Left hindlimb (tissue), 1 donor: ENCODE results near the gene DNTTIP2.
"Not testable (repeated sequence)": the region's sequence is repeated elsewhere in the genome, so short reads cannot be mapped to it uniquely, and the experiment has no call there.

Experiments used
- DNase-seq: peaks from one replicate; pipeline ENCODE4 v3.0.0-alpha.2; 2018

The DNTTIP2 gene

GRCh38 chr1:93841771-93842170 lies 37.2 kb downstream of the DNTTIP2 start:
- DNase-seq = no peak

GRCh38 chr1:93840956-93841482 lies 38.0 kb downstream of the DNTTIP2 start:
- no peak for DNase-seq

DNA sequence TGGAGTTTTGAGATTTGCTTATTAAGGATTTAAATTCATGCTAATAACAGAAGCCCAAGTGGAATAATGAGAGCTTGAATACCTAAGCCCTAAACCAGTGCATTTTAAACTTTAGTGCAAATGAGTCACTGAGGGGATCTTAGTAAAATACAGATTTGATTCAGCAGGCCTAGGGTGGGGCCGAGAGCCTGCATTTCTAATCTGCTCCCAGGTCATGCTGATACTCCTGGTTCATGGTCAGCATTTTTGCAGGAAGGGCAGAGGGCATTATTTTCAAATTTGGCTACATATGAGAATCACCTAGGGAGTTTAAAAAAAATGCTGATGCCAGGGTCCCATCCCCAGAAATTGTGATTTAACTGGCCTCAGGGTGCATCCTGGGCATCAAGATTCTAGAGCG lies 39.3 kb downstream of the DNTTIP2 start:
- no peak for DNase-seq

GRCh38 chr1:93839307-93839706 lies 39.7 kb downstream of the DNTTIP2 start:
- DNase-seq = no peak

GRCh38 chr1:93837961-93838360 lies 41.0 kb downstream of the DNTTIP2 start:
- no peak for DNase-seq

DNA sequence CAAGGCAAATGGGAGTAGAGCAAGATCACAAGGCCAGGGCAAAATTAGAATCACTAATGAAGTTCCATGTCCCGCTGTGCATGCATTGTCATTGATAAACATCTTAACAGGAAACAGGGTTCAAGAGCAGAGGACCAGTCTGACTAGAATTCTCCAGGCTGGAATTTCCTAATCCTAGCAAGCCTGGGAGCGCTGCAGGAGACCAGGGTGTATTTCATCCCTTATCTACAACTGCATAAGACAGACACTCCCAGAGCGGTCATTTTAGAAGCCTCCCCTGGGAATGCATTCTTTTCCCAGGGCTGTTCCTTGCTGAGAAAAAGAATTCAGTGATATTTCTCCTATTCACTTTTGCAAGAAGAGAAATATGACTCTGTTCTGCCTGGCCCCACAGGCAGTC lies 45.7 kb downstream of the DNTTIP2 start:
- DNase-seq = not testable (repeated sequence)

DNA sequence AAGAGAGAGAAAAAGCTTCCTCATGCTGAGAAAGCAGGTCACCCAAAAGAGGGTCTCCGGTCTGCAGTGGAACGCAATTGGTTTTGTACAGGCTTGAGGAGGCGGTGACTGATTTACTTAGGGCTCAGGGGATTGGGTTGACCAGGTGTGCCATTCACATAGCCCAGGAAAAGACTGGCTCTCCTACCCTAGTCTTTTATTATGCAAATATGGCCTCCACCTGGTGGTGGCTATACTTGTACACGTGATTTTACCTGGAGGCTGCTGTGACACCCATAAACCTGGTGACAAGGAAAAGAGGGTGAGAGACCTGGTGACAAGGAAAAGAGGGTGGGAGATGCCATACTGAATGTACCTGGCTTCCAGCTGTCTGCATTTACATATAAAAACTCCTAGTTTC lies 49.9 kb downstream of the DNTTIP2 start:
- no peak for DNase-seq

- no peak for DNase-seq
Measured at GRCh38 chr1:93828367-93828755, 50.6 kb downstream of the DNTTIP2 start.

DNA sequence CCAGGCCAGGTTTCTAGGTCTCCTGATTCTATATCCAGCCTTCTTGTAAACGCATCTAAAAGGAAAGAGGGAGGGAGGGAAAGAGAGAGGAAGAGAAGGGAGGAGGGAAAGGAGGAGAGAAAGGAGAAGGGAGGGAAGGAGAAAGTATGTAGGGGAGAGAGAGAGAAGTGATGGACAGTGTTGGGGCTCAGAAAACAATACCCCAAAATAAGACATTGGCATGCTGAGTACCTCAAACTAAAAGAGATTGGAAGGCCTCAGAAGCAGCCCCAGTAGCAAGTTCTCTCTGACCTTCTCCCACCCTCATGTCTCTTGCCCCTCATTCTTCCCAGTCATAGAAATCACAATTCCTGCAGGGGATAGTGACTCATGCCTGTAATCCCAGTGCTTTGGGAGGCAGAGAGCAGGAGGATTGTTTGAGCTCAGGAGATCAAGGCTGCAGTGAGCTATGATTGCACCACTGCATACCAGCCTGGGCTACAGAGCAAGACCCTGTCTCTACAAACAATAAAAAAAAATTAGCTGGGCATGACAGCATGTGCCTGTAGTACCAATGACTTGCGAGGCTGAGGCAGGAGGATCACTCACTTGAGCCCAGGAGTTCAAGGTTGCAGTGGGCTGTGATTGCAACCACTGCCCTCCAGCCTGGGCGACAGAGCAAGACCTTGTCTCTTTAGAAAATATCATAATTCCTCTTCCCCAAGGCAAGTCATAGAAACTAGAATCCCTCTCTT lies 51.2 kb downstream of the DNTTIP2 start:
- no peak for DNase-seq

- DNase-seq = no peak
Measured at GRCh38 chr1:93827128-93827527, 51.9 kb downstream of the DNTTIP2 start.

DNA sequence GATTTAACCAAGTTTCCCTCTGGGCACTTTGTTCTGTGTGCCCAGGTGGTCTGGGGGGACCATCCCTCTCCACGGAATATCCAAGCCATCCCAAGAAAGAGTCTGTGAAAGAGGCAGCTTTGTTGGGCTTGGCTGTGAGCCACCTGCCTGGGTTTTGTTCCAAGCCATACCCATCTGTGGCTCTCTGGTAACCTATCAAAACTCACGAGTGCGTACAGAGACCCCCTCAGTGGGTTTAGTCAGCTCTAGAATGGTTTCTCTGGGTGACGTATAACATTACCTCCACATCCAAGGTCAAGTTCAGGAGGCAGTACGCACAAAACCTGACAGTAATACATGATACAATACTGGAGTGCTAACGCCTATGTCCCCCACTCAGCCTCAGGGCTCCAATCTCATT lies 54.2 kb downstream of the DNTTIP2 start:
- no peak for DNase-seq

DNA sequence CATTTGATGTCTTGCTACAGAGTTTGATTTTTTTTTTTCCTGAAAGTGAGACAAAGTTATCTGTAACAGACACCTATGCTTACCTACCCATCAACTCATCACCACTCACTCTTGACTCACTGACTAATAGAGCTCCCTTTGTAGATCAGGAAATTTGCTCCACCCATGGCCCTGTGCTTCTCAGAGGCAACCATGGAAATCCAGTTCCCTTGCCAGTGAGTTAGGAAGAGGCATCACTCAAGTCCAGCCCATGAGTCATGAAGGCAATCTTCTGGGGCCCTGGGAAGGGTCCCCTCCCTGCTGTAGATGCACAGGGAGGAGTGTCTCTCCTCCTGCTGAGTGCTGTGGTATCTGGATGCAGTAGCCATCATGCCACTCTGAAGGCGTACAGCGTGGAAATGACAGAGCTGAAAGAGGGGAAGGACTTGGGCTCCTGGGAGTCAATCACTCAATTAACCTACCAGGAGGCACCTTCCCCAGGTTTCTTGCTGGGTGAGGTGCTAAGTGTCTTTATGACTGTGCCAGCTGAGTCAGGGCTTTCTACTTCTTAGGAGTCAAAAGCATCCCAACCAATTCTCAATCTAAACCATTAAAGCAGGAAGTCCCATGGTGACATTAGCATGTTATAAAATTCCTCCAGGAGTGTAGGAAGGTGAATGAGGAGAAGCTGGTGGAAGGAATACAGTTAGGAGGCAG lies 56.1 kb downstream of the DNTTIP2 start:
- no peak for DNase-seq

DNA sequence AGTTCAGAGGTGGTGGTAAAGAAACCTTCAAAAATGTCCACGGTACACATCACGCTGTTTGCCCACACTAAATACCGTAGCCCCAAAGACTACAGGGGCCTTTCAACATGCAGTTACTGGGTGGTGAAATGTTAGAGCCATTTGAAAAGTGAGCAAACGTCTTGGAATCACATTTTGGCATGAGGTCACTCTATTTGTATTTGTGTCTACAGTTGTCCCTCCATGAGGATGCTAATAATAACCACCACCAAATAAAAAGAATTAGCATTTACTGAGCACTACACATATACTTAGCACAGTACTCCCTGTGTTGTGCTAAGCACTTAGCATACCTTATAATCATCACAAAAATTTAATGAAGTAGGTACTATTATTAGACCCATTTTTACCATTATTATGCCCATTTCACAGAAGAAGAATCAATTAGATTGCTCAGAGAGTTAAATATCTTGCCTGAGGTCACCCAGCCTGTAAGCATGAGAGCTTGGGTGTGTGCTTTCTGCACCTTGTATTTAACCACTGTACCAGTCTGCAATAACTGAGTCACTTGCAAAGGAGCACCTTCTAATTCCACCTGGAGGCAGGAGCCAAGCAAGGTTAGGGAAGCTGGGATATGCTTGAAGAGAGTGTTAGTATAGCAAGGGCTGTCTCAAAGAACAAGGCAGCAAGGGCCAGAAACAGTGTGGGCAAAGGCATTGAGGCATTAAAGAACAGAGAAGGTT lies 57.4 kb downstream of the DNTTIP2 start:
- no peak for DNase-seq

DNA sequence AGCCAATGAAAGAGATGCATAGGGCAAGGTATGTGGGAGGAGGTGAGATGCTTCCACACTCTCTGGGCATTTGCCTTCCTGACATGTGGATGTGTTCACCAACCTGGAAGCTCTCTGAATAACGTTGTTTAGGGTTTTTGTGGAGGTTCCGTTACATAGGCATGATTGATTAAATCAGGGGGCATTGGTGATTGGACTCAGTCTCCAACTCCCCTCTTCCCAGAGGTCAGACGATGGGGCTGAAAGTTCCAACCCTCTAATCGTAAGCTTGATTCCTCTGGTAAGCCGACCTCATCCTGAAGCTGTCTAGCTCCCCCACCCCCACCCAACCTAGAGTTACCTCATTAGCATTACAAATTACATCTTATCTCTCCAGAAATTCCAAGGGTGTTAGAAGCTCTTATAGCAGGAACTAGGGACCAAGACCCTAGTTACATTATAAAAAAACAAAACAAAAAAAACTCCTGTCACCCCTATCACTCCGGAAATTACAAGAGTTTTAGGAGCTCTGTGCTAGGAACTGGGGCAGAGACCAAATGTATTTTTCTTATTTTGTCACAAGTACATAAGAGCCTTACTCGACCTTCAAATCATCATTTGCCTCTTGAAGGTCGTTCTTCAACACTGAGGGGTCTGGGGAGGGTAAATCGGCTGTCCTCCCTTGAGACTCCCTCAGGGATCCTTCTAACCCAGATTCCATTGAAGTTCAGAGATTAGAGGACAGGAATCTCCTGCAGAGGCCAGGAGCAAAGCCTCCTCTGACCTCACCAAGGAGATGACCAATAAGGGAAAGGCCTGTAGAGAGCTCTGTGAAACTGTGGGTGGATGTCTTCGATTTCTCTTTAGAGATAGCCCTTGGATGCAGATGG lies 58.2 kb downstream of the DNTTIP2 start:
- no peak for DNase-seq

DNA sequence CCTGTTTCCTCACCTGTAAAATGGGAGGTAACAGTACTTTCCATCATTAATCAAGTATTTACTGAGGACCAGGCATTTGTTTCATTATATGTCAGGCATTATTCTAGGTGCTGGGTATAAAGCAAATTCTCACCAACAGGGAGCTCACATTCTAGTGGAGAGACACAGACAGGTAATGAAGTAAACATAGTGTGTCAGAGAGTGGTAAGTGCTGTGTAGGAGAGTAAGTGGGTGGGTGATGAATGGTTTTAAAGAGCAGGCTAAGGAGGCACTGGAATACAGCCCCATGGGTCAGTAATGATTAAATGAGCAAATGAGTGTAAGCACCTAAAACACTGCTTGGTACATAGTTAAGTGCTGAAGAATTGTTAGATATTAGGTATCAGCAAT lies 60.4 kb downstream of the DNTTIP2 start:
- no peak for DNase-seq

GRCh38 chr1:93817819-93818569 lies 61.0 kb downstream of the DNTTIP2 start:
- no peak for DNase-seq

GRCh38 chr1:93816970-93817678 lies 61.9 kb downstream of the DNTTIP2 start:
- no peak for DNase-seq
